CD4-positive, alpha-beta T cell treated with Interleukin-15 for 1 hour (primary cell): ENCODE results near the gene NPEPPS.
"Not testable (repeated sequence)": the region's sequence is repeated elsewhere in the genome, so short reads cannot be mapped to it uniquely, and the experiment has no call there.

Experiments
- DNase-seq: peaks from one replicate; pipeline ENCODE4 v3.0.0-alpha.2; 2020

The NPEPPS gene

DNA sequence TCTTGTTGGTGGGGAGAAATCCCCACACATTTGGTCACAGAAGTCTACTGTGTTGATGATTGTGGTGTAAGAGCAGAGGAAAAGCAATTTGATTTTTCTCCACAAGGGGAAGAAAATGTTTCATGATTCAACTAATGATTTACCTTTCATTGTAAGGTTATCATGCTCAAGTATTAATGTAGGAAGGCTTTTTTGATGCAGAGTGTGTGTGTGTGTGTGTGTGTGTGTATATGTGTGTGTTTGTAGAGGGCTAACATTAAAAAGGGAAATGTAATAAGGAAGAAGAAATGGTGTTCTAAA lies 31.4 kb downstream of the NPEPPS start:
- not testable (repeated sequence) for DNase-seq

DNA sequence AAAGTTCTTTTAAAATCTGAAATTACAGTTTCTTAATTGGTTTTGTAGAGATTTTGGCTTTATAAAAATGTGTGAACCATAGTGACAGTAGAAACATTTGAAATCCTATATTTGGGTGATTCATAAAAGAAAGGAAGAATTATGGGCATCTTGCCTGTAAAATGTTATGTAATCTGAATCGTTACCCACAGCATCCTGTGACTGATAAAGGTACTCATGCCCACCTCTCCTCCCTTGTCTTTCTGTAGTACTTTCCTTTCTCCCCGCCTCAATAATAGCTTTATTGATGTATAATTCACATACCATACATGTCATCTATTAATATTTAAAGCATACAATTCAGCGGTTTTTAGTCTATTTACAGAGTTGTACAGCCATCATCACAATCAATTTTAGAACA lies 36.4 kb downstream of the NPEPPS start:
- DNase-seq = not testable (repeated sequence)

DNA sequence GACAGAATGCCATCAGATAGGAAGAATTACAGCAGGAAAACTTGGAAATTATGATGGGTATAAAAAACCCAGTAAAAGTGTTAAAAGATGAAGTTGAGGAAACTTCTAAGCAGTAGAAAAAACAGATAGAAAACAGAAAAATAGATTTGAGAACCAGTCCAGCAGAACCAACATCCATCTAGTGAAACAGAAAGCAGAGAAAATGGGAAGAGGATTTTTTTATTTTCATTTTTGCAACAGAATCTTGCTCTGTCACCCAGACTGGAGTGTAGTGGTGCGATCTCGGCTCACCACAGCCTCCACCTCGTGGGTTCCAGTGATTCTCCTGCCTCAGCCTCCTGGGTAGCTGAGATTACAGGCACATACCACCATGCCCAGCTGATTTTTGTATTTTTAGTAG lies 41.7 kb downstream of the NPEPPS start:
- DNase-seq = not testable (repeated sequence)

DNA sequence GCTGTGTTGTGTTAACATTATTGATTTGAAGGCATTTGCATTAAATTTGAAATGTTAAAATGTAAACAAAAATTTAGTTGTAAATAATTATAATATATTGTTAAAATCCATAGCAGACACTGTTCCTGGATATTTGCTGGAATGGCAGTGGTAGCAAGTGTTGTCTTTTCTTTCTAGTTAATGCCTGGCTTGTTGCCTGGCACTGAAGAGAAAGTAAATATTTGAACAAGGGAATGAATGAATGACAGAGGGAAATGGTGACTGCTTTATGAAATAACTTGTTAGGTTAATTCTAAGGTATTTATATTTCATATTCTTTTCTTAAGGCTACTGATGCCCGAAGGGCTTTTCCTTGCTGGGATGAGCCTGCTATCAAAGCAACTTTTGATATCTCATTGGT lies 51.5 kb downstream of the NPEPPS start:
- DNase-seq = not testable (repeated sequence)

GRCh38 chr17:47586378-47587055 lies 55.6 kb downstream of the NPEPPS start:
- DNase-seq = not testable (repeated sequence)

- DNase-seq = not testable (repeated sequence)
These were observed 62.6 kb downstream of the NPEPPS start for GRCh38 chr17:47593522-47593921.

- DNase-seq = no peak
These were observed 73.1 kb downstream of the NPEPPS start for GRCh38 chr17:47603830-47604597.

- no peak for DNase-seq
These were observed 73.7 kb downstream of the NPEPPS start for GRCh38 chr17:47604598-47604927.

- DNase-seq = no peak
These were observed 74.1 kb downstream of the NPEPPS start for GRCh38 chr17:47605011-47605410.

GRCh38 chr17:47607481-47607880 lies 76.6 kb downstream of the NPEPPS start:
- DNase-seq = no peak

DNA sequence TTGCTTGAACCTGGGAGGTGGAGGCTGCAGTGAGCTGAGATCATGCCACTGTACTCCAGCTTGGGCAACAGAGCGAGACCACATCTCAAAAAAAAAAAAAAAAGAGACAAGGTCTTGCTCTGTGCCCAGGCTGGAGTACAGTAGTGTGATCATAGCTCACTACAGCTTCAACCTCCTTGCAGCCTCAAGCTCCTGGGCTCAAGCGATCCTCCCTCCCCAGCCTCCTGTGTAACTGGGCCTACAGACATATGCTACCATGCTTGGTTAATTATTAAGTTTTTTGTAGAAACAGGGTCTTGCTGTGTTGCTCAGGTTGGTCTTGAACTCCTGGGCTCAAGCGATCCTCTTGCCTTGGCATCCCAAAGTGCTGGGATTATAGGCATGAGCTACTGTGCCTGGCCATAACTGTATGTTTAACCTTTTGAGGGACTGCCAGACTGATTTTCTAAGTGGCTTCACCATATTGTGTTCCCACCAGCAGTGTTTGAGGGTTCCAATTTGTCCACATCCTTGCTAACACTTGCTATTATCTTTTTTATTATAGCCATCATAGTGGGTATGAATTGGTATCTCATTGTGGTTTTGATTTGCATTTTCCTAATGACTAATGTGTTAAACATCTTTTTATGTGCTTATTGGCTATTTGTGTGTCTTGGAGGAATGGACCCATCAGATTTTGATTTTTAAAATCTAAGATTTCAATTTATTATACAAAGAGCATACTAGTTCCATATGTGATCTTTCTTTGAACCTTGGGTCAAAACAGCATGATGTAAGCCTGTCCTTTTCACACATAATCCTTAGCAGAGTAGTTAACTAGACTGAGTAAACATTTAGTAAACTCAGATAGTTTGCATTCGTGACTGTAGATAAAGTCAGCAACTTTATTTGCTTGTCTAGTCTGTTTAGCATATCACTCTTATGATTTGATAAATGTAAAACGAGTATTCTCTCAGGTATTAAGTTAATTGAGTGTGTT lies 80.8 kb downstream of the NPEPPS start:
- no peak for DNase-seq

GRCh38 chr17:47615766-47616424 lies 85.0 kb downstream of the NPEPPS start:
- no peak for DNase-seq

DNA sequence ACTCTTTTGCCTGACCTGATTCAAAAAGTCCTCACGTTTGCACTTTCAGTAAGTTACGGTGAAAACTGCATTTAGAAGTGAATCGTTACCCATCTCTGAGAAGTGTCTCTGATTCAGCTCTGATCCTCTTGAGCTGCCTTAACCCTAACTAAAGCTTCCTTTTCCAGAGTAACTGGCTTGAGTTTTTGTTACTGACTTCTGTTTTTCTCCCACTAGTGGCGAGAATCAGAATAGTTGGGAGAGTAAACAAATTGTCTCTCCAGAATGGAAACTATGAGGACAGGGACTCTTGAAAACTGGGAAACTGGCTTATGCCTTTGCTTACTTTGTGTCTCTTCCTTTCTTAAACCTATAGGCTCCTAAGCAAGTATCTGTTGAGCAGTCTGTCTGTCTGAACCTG lies 87.5 kb downstream of the NPEPPS start:
- DNase-seq = no peak

DNA sequence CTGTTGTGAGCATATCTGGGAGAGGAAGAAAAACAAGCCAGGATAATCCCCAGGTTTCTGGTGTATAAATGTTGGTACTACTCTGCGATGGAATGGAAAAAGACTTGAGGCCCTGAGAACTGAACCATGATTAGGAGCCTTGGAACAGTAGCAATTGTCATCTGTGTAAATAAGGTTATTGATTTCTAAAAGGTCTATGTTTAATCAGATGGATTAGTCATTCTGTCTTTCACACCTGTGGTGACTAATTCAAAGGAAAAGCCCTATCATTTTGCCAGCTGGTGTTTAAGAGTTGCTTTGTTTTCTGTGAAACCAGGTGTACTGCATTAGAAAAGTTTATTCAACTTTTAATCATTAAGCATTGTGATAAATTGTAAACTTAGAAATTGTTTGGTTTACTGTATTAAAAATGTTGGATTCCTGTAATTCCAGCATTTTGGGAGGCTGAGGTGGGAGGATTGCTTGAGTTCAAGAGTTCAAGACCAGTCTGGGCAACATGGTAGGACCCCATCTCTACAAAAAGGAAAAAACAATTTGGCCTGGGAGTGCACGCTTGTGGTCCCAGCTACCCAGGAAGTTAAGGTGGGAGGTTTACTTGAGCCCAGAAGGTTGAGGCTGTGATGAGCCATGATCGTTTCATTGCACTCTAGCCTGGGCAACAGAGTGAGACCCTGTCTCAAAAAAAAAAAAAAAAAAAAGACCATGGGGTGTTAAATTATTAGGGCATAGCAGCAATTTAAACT lies 89.8 kb downstream of the NPEPPS start:
- no peak for DNase-seq

GRCh38 chr17:47621293-47622179 lies 90.6 kb downstream of the NPEPPS start:
- DNase-seq = no peak

DNA sequence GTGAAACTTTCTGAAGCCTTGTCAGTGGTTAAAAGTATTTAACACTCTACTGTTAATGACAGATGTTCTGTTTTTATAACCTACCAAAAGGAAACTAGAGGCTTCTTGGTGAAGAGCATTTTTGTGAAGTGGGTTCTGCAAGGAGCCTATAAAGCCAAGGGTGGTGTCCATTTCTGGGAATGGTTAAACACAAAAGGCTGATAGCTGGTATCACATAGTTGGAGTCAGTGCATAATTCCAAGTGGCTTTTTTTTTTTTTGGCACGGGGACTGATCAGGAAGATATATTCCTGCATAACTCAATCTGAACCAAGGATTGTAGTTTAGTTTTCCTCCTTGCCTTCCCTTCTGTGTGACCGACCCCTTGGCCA lies 91.3 kb downstream of the NPEPPS start:
- no peak for DNase-seq

- no peak for DNase-seq
These were observed 93.8 kb downstream of the NPEPPS start for GRCh38 chr17:47624727-47625068.

DNA sequence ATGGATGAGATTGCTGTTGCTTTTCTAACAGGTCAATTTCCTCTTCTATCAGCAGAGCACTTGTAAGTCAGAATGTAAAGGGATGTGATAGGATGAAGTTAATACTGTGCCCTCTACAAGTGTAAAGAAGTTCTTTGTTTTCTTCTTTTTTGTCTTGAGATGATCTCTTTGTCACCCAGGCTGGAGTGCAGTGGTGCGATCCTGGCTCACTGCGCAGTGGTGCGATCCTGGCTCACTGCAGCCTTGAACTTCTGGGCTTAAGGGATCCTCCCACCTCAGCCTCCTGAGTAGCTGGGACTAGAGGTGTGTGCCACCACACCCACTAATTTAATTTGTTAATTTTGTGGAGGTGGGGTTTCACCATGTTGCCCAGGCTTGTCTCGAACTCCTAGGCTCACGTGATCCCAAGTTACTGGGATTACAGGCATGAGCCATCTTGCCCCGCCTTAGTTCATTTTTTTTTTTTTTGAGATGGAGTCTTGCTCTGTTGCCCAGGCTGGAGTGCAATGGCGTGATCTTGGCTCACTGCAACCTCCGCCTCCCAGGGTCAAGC lies 97.2 kb downstream of the NPEPPS start:
- DNase-seq = no peak

- DNase-seq = no peak
These were observed 98.9 kb downstream of the NPEPPS start for GRCh38 chr17:47629826-47630225.

- no peak for DNase-seq
These were observed 99.7 kb downstream of the NPEPPS start for GRCh38 chr17:47630614-47631013.

DNA sequence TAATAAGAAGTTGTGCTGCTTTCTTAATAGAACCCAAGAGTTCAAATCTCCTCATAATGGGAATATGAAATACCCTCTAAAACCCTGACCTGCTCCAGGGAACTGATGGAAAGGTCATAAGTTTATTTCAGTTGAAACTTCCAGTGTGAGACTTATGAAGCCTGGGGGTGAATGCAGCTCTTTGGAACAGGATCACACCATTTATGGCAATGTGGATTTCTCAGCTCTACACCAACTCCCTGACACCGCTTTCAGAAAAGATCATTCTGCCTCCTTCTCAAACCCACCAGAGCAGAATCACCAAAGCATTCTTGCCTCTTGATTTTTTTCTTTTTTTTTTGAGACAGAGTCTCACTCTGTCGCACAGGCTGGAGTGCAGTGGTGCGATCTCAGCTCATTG lies 102.1 kb downstream of the NPEPPS start:
- no peak for DNase-seq
